ENCODE measurements around the gene CACNA1I.

DNA sequence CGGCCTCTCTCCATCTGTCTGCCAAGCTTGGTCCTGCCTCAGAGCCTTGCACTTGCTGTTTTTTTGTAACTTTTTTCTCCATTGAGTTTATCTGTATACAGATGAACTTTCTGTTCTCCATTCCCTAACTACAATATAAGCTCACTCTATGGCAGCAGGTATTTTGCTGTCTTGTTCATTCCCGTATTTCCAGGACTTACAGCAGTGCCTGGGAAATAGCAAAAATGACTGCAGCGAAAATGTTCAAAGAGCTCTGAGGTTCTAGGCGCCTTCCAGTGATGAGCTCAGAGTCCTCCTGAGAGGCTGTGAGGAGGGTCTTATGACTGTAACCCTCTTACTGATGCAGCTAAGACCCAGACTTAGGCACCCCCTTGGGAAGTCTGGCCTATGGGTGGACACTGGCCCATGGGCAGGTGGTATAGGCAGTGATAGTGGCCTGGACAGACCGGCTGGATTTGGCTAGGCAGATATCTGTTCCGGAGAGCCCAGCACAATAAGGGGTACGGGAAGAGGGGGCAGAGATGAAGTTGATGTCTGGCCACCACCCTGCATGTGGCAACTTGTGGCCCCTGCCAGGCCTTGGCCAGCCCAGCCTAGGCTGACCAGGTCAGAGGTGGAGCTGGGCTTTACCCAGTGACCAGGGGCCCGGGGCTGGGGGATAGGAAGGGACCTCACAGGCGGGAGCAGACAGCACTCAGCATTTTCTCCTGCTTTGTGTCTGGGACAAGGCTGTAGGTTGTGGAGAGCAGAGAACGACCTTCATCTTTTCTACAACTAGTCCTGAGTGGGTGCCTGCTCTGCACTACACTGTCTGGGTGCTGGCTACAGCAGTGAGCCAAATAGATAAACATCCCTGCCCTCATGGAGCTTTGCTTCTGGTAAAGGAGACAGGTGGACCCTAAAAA, 45.5 kb upstream of the CACNA1I start:
- TF ChIP-seq CHD2 (IDR thresholded peaks at IDR 0.05; ENCODE audit: low read length, partially characterized antibody): no peak
- TF ChIP-seq TAF1 (IDR thresholded peaks at IDR 0.05; ENCODE audit: borderline replicate concordance, low read depth, low read length): no peak
- TF ChIP-seq, protein P1, sequence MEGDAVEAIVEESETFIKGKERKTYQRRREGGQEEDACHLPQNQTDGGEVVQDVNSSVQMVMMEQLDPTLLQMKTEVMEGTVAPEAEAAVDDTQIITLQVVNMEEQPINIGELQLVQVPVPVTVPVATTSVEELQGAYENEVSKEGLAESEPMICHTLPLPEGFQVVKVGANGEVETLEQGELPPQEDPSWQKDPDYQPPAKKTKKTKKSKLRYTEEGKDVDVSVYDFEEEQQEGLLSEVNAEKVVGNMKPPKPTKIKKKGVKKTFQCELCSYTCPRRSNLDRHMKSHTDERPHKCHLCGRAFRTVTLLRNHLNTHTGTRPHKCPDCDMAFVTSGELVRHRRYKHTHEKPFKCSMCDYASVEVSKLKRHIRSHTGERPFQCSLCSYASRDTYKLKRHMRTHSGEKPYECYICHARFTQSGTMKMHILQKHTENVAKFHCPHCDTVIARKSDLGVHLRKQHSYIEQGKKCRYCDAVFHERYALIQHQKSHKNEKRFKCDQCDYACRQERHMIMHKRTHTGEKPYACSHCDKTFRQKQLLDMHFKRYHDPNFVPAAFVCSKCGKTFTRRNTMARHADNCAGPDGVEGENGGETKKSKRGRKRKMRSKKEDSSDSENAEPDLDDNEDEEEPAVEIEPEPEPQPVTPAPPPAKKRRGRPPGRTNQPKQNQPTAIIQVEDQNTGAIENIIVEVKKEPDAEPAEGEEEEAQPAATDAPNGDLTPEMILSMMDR (IDR thresholded peaks at IDR 0.05): no peak
- TF ChIP-seq, protein P2, sequence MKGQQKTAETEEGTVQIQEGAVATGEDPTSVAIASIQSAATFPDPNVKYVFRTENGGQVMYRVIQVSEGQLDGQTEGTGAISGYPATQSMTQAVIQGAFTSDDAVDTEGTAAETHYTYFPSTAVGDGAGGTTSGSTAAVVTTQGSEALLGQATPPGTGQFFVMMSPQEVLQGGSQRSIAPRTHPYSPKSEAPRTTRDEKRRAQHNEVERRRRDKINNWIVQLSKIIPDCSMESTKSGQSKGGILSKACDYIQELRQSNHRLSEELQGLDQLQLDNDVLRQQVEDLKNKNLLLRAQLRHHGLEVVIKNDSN (IDR thresholded peaks at IDR 0.05; ENCODE audit: borderline replicate concordance, low read depth): no peak
- no peak for TF ChIP-seq TEAD4 (IDR thresholded peaks at IDR 0.05; ENCODE audit: borderline replicate concordance, insufficient read depth)
- TF ChIP-seq, protein P3, sequence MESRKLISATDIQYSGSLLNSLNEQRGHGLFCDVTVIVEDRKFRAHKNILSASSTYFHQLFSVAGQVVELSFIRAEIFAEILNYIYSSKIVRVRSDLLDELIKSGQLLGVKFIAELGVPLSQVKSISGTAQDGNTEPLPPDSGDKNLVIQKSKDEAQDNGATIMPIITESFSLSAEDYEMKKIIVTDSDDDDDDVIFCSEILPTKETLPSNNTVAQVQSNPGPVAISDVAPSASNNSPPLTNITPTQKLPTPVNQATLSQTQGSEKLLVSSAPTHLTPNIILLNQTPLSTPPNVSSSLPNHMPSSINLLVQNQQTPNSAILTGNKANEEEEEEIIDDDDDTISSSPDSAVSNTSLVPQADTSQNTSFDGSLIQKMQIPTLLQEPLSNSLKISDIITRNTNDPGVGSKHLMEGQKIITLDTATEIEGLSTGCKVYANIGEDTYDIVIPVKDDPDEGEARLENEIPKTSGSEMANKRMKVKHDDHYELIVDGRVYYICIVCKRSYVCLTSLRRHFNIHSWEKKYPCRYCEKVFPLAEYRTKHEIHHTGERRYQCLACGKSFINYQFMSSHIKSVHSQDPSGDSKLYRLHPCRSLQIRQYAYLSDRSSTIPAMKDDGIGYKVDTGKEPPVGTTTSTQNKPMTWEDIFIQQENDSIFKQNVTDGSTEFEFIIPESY (IDR thresholded peaks at IDR 0.05; ENCODE audit: borderline replicate concordance, low read depth): no peak
- TF ChIP-seq EP300 (IDR thresholded peaks at IDR 0.05; ENCODE audit: borderline replicate concordance in 1 of 2, low read depth in 1 of 2, low read length in 1 of 2): no peak
- no peak for TF ChIP-seq MEF2A (IDR thresholded peaks at IDR 0.05; ENCODE audit: borderline replicate concordance, low read depth)
- TF ChIP-seq NRF1 (IDR thresholded peaks at IDR 0.05; ENCODE audit: low read depth, low read length): no peak
- TF ChIP-seq, protein P4, sequence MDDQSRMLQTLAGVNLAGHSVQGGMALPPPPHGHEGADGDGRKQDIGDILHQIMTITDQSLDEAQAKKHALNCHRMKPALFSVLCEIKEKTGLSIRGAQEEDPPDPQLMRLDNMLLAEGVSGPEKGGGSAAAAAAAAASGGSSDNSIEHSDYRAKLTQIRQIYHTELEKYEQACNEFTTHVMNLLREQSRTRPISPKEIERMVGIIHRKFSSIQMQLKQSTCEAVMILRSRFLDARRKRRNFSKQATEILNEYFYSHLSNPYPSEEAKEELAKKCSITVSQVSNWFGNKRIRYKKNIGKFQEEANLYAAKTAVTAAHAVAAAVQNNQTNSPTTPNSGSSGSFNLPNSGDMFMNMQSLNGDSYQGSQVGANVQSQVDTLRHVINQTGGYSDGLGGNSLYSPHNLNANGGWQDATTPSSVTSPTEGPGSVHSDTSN (IDR thresholded peaks at IDR 0.05): no peak
- TF ChIP-seq NFIC (IDR thresholded peaks at IDR 0.05; ENCODE audit: borderline replicate concordance): no peak
- no peak for TF ChIP-seq YY1 (IDR thresholded peaks at IDR 0.05; ENCODE audit: low read depth)
- no peak for TF ChIP-seq FOXM1 (IDR thresholded peaks at IDR 0.05; ENCODE audit: low read depth)
- no peak for TF ChIP-seq RCOR1 (IDR thresholded peaks at IDR 0.05; ENCODE audit: low read length)

Measured in SK-N-SH (cell line).